H1 (cell line): ENCODE measurements around the gene BEAN1. TPM values are rescaled to one million over a fixed set of nuclear protein-coding genes. Genes with fewer than 3 reads are reported as not detected.

ENCODE experiments used
- CTCF ChIA-PET: fragments of 300-600 bp; sonication (Branson Sonifier 250); formaldehyde crosslinking; loops from one replicate; lab custom pipeline; 2021; ENCODE audit not compliant: partially characterized antibody; lab: Charles Lee
- POLR2A ChIA-PET: fragments of 300-600 bp; sonication (Branson Sonifier 250); formaldehyde crosslinking; loops from one replicate; lab custom pipeline; 2021; ENCODE audit warnings: inconsistent platforms; ENCODE audit not compliant: partially characterized antibody; lab: Charles Lee
- DNase-seq, 2 experiments: peaks; one replicate each; pipeline versions ENCODE4 v3.0.0 to v3.0.0-alpha.2; 2010 to 2022; ENCODE audit warnings: low spot score in 2 of 2, low read depth in 1 of 2, mixed read lengths in 1 of 2
- FAIRE-seq: peaks from 2 replicates; lab custom pipeline; 2011; peaks lifted over from hg19 to GRCh38; lab: Jason Lieb, UNC
- H2AFZ ChIP-seq: 2 replicates; pipeline ENCODE4 v1.8.1; 2012; ENCODE audit warnings: low read length, inconsistent platforms
- H2AK5ac ChIP-seq: 2 replicates; pipeline ENCODE4 v1.6.1; 2013; ENCODE audit warnings: low read depth, low read length
- H2BK120ac ChIP-seq: replicated peaks from 2 replicates; pipeline ENCODE3; 2013; ENCODE audit warnings: low read depth, low read length, inconsistent platforms
- H2BK12ac ChIP-seq: 2 replicates; pipeline ENCODE4 v1.6.1; 2013; ENCODE audit warnings: low read depth, low read length
- H2BK15ac ChIP-seq: 2 replicates; pipeline ENCODE4 v1.6.1; 2013; ENCODE audit warnings: low read length
- H2BK20ac ChIP-seq: 2 replicates; pipeline ENCODE4 v1.6.1; 2013; ENCODE audit warnings: low read length
- H2BK5ac ChIP-seq: 2 replicates; pipeline ENCODE4 v1.6.1; 2013; ENCODE audit warnings: low read depth, low read length
- H3K14ac ChIP-seq: 2 replicates; pipeline ENCODE4 v1.6.1; 2013; ENCODE audit warnings: inconsistent platforms; ENCODE audit not compliant: insufficient read length
- H3K18ac ChIP-seq: 2 replicates; pipeline ENCODE4 v1.6.1; 2013; ENCODE audit warnings: low read length; ENCODE audit errors: extremely low read depth
- H3K23ac ChIP-seq: 2 replicates; pipeline ENCODE4 v1.6.1; 2013; ENCODE audit warnings: inconsistent platforms; ENCODE audit not compliant: insufficient read length
- H3K23me2 ChIP-seq: 2 replicates; pipeline ENCODE4 v1.6.1; 2013; ENCODE audit warnings: low read depth, low read length
- H3K27ac ChIP-seq: 2 replicates; pipeline ENCODE4 v1.6.1; 2011; ENCODE audit warnings: low read depth, low read length, inconsistent platforms
- H3K27me3 ChIP-seq, 4 experiments: replicated peaks in 1 of 4; 1 replicate in 1 of 4; 2 replicates in 3 of 4; pipeline versions ENCODE4 v1.6.1 to v1.8.1; 2011 to 2013; ENCODE audit warnings: low read length in 3 of 4, mild to moderate bottlenecking in 3 of 4, inconsistent platforms in 2 of 4, mixed read lengths in 2 of 4, moderate library complexity in 1 of 4; ENCODE audit not compliant: control insufficient read depth in 3 of 4, insufficient read depth in 3 of 4; ENCODE audit errors: extremely low read depth in 1 of 4
- H3K36me3 ChIP-seq, 4 experiments: 2 replicates each; pipeline versions ENCODE4 v1.6.1 to v1.8.1; 2011 to 2013; ENCODE audit warnings: mild to moderate bottlenecking in 4 of 4, low read length in 3 of 4, moderate library complexity in 2 of 4, control low read depth in 1 of 4, inconsistent platforms in 1 of 4; ENCODE audit not compliant: insufficient read depth in 4 of 4, control insufficient read depth in 2 of 4
- H3K4ac ChIP-seq: replicated peaks from 2 replicates; pipeline ENCODE3; 2013; ENCODE audit warnings: low read length, low read depth, mixed read lengths, inconsistent platforms; ENCODE audit not compliant: insufficient read length
- H3K4me1 ChIP-seq, 4 experiments: replicated peaks in 1 of 4; 1 replicate in 1 of 4; 2 replicates in 3 of 4; pipeline versions ENCODE4 v1.6.1 to v1.8.1; 2011 to 2013; ENCODE audit warnings: low read length in 3 of 4, inconsistent platforms in 2 of 4, mixed read lengths in 1 of 4; ENCODE audit not compliant: insufficient read depth in 4 of 4, control insufficient read depth in 3 of 4
- H3K4me2 ChIP-seq, 2 experiments: 2 replicates each; pipeline versions ENCODE4 v1.6.1 to v1.8.1; 2011 to 2013; ENCODE audit warnings: low read depth in 2 of 2, low read length in 2 of 2, control low read depth in 1 of 2, inconsistent platforms in 1 of 2, mild to moderate bottlenecking in 1 of 2; ENCODE audit not compliant: insufficient read depth in 1 of 2
- H3K4me3 ChIP-seq, 4 experiments: fragments of 200-600, 300-600 bp in 1 of 4; sonication (generic), shearing (Covaris generic), sonication (Bioruptor Twin) in 1 of 4; 2 replicates each; pipeline versions ENCODE4 v1.5.1 to v1.8.1; 2011 to 2016; ENCODE audit warnings: low read length in 4 of 4, low read depth in 3 of 4, control low read depth in 2 of 4, inconsistent platforms in 2 of 4, mild to moderate bottlenecking in 2 of 4, mixed read lengths in 1 of 4, moderate library complexity in 1 of 4; ENCODE audit not compliant: insufficient read depth in 2 of 4; ENCODE audit errors: extremely low read depth in 1 of 4
- H3K56ac ChIP-seq: replicated peaks from 2 replicates; pipeline ENCODE3; 2013; ENCODE audit warnings: low read depth, mild to moderate bottlenecking, mixed read lengths, low read length, inconsistent platforms; ENCODE audit not compliant: insufficient read length
- H3K79me1 ChIP-seq: 2 replicates; pipeline ENCODE4 v1.6.1; 2013; ENCODE audit warnings: low read depth, low read length, control low read depth
- H3K79me2 ChIP-seq, 2 experiments: 2 replicates each; pipeline versions ENCODE4 v1.6.1 to v1.8.1; 2012 to 2013; ENCODE audit warnings: low read length in 2 of 2, mild to moderate bottlenecking in 2 of 2, inconsistent platforms in 1 of 2; ENCODE audit not compliant: insufficient read depth in 2 of 2, control insufficient read depth in 1 of 2
- H3K9ac ChIP-seq, 4 experiments: replicated peaks in 1 of 4; 1 replicate in 1 of 4; 2 replicates in 3 of 4; pipeline versions ENCODE4 v1.6.1 to v1.8.1; 2011 to 2013; ENCODE audit warnings: low read depth in 3 of 4, low read length in 3 of 4, control low read depth in 2 of 4, mild to moderate bottlenecking in 2 of 4, moderate library complexity in 2 of 4, inconsistent platforms in 1 of 4; ENCODE audit errors: extremely low read depth in 1 of 4
- H3K9me3 ChIP-seq, 2 experiments: 2 replicates each; pipeline versions ENCODE4 v1.6.1 to v1.8.1; 2012 to 2013; ENCODE audit warnings: mild to moderate bottlenecking in 2 of 2, moderate library complexity in 2 of 2, control low read depth in 1 of 2, inconsistent platforms in 1 of 2, low read depth in 1 of 2, low read length in 1 of 2, mixed read lengths in 1 of 2; ENCODE audit not compliant: insufficient read depth in 2 of 2
- H4K20me1 ChIP-seq, 2 experiments: replicated peaks in 1 of 2; 2 replicates each; pipeline versions ENCODE3 to v1.8.1; 2011 to 2013; ENCODE audit warnings: inconsistent platforms in 2 of 2, low read length in 2 of 2, mild to moderate bottlenecking in 1 of 2; ENCODE audit not compliant: insufficient read depth in 2 of 2, control insufficient read depth in 1 of 2
- H4K5ac ChIP-seq: 2 replicates; pipeline ENCODE4 v1.6.1; 2013; ENCODE audit warnings: low read length, low read depth, mixed read lengths, inconsistent platforms; ENCODE audit not compliant: insufficient read length
- H4K8ac ChIP-seq: 2 replicates; pipeline ENCODE4 v1.8.0; 2013; ENCODE audit warnings: mild to moderate bottlenecking, moderate library complexity, low read length, inconsistent platforms; ENCODE audit not compliant: insufficient read depth; ENCODE audit errors: extremely low read depth
- H4K91ac ChIP-seq: replicated peaks from 2 replicates; pipeline ENCODE3; 2013; ENCODE audit warnings: low read length, mixed read lengths, inconsistent platforms; ENCODE audit not compliant: insufficient read length
- BCL11A ChIP-seq, 2 experiments: IDR thresholded peaks; one replicate each; pipeline ENCODE4 v1.6.1; 2011; ENCODE audit warnings: low read depth in 2 of 2, low read length in 2 of 2, mild to moderate bottlenecking in 2 of 2
- BRCA1 ChIP-seq: IDR thresholded peaks from 2 replicates; pipeline ENCODE4 v1.6.1; 2012; ENCODE audit warnings: low read depth, low read length, improper control_type of control experiment
- CBX5 ChIP-seq: fragments of 300-800, 300-1000 bp; sonication (generic); IDR thresholded peaks from 2 replicates; pipeline ENCODE4 v1.7.1; 2016; ENCODE audit warnings: antibody characterized with exemption, low read length, low read depth
- CBX8 ChIP-seq: fragments of 300-800, 300-1000 bp; sonication (generic); IDR thresholded peaks from 2 replicates; pipeline ENCODE4 v1.7.1; 2016; ENCODE audit warnings: low read depth, low read length, borderline replicate concordance
- KDM1A ChIP-seq: fragments of 200-600, 300-600 bp; sonication (generic); IDR thresholded peaks from 2 replicates; pipeline ENCODE4 v1.7.1; 2016; ENCODE audit warnings: mild to moderate bottlenecking, low read length, borderline replicate concordance
- KDM4A ChIP-seq: IDR thresholded peaks from one replicate; pipeline ENCODE4 v1.7.1; 2012; ENCODE audit warnings: low read depth, mild to moderate bottlenecking, moderate library complexity, low read length, inconsistent platforms; ENCODE audit not compliant: severe bottlenecking
- RFX5 ChIP-seq: IDR thresholded peaks from 2 replicates; pipeline ENCODE4 v1.6.1; 2011; ENCODE audit warnings: low read depth, low read length, improper control_type of control experiment, borderline replicate concordance
- SP4 ChIP-seq: IDR thresholded peaks from 2 replicates; pipeline ENCODE4 v1.6.1; 2012; ENCODE audit warnings: low read length, inconsistent platforms
- TAF7 ChIP-seq: optimal IDR thresholded peaks from 2 replicates; pipeline ENCODE3; 2011; ENCODE audit warnings: low read depth, mild to moderate bottlenecking, inconsistent platforms, low read length, moderate library complexity, borderline replicate concordance
- WGBS, 2 experiments: shearing (Covaris generic) in 1 of 2; methylation state at CpG; one replicate each; pipeline versions ENCODE4 v1.1.6 to v1.1.7; 2013 to 2015; ENCODE audit warnings: low lambda C conversion rate in 2 of 2, mixed read lengths in 2 of 2, inconsistent platforms in 1 of 2, low coverage in 1 of 2, missing lambda C conversion rate in 1 of 2; ENCODE audit not compliant: insufficient replicate concordance in 2 of 2, insufficient coverage in 1 of 2, insufficient read length in 1 of 2; ENCODE audit errors: extremely low coverage in 1 of 2, missing lambda C conversion rate in 1 of 2; 5-methylcytosine and 5-hydroxymethylcytosine counted together
- polyA plus RNA-seq, 7 experiments: library from polyadenylated mRNA; depleted of rRNA in 3 of 7; stranded (reverse) in 5 of 7; unstranded in 2 of 7; fragments of >200 nt in 5 of 7; fragments of 200-250 nt in 2 of 7; gene quantifications; 1 replicate in 5 of 7; 2 replicates in 1 of 7; 4 replicates in 1 of 7; pipeline versions ENCODE4 v1.2.1 to v1.2.3, GENCODE V29; 2011 to 2013; ENCODE audit warnings: missing spikeins in 2 of 7, mixed read lengths in 2 of 7
- total RNA-seq: library from RNA; stranded (reverse); fragmentation: NEBNext Ultra II Directional; extraction: Animal tissue kit (Norgen Biotek cat#: 25700); gene quantifications from 2 replicates; pipeline ENCODE4 v1.2.1, GENCODE V29; 2021
- TF ChIP-seq, protein P1 (sequence below), 3 experiments: IDR thresholded peaks; 1 replicate in 2 of 3; 2 replicates in 1 of 3; pipeline versions ENCODE4 v1.5.1 to v1.6.1; 2011; ENCODE audit warnings: low read length in 3 of 3, mild to moderate bottlenecking in 3 of 3, inconsistent platforms in 2 of 3, low read depth in 1 of 3, moderate library complexity in 1 of 3; ENCODE audit not compliant: insufficient read depth in 1 of 3; ENCODE audit errors: control extremely low read depth in 1 of 3

The BEAN1 gene
- total and polyA plus RNA-seq, 2 of the 8 experiments (the other 6 are each of a cell fraction or from before 2014, with no cell fraction given) = 0.08 TPM; not detected in 1

DNA sequence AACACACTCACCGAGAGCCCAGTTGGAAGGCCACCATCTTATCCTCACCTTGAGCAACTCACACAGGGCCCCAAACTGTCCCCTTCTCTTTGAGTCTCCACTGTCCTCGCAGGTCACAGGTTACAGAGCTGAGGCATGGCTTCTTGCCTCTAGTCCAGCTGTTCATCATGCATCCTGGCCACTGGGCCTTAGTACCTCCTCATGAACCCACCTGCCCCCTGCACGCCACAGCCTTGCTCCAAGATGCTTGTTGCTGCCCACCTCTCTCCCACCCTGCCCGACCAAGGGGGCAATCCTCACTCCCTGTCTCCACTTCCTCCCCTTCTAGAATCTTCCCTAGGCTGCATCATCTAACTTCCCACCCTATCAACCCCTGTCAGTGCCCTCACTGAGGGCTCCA, 43.5 kb upstream of the BEAN1 start:
- Histone ChIP-seq H3K27me3 (no peaks in the 10 kb centered on the region), H2AK5ac (peak overlapping the region; percentile 60; the same call in 1 of the 2 replicates), H2AFZ (no peak overlapping the region), H2BK12ac (peak overlapping the region; percentile 90; the same call in 1 of the 2 replicates), H3K4me2 (no peak overlapping the region), H3K79me2 (no peaks in the 10 kb centered on the region), H2BK15ac (peak overlapping the region; percentile 81; the same call in 1 of the 2 replicates), H3K27ac (no peak overlapping the region), H2BK5ac (no peak overlapping the region), H4K8ac (no peak overlapping the region), H3K4me1 (peaks cover 0 to 3% (median 0%) of the 10 kb centered on the region in 4 experiments; a peak in 3 of 7 replicates), H3K79me1 (no peaks in the 10 kb centered on the region), H3K56ac (no peak overlapping the region), H3K36me3 (no peaks in the 10 kb centered on the region), H3K9ac (no peak overlapping the region), H2BK120ac (no peak overlapping the region), H3K9me3 (no peaks in the 10 kb centered on the region), H3K4me3 (no peak overlapping the region), H4K20me1 (peaks cover 0 to 3% of the 10 kb centered on the region in 2 experiments), H4K91ac (peak overlapping the region; percentile 25), H2BK20ac (no peak overlapping the region), H3K14ac (no peak overlapping the region), H3K23me2 (peaks cover 10% of the 10 kb centered on the region; the same call in 1 of the 2 replicates), H3K23ac (no peak overlapping the region), H3K4ac (no peak overlapping the region), H3K18ac (no peak overlapping the region), H4K5ac (no peak overlapping the region)
- TF ChIP-seq RFX5 = no peak
- no peak for TF ChIP-seq BCL11A (IDR thresholded peaks at IDR 0.05; ENCODE audit: low read depth in 2 of 2, low read length in 2 of 2)
- TF ChIP-seq, protein P1, sequence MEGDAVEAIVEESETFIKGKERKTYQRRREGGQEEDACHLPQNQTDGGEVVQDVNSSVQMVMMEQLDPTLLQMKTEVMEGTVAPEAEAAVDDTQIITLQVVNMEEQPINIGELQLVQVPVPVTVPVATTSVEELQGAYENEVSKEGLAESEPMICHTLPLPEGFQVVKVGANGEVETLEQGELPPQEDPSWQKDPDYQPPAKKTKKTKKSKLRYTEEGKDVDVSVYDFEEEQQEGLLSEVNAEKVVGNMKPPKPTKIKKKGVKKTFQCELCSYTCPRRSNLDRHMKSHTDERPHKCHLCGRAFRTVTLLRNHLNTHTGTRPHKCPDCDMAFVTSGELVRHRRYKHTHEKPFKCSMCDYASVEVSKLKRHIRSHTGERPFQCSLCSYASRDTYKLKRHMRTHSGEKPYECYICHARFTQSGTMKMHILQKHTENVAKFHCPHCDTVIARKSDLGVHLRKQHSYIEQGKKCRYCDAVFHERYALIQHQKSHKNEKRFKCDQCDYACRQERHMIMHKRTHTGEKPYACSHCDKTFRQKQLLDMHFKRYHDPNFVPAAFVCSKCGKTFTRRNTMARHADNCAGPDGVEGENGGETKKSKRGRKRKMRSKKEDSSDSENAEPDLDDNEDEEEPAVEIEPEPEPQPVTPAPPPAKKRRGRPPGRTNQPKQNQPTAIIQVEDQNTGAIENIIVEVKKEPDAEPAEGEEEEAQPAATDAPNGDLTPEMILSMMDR (IDR thresholded peaks at IDR 0.05; ENCODE audit: control extremely low read depth in 1 of 3, insufficient read depth in 1 of 3, low read depth in 1 of 3, low read length in 3 of 3) = no peak
- no peak for TF ChIP-seq BRCA1
- TF ChIP-seq CBX5 = no peak
- TF ChIP-seq KDM4A = no peak
- TF ChIP-seq CBX8 = no peak
- TF ChIP-seq TAF7 = no peak
- no peak for TF ChIP-seq SP4
- no peak for TF ChIP-seq KDM1A
- POLR2A ChIA-PET = no interaction called here
- 80% methylated on average over 4 of the region's 4 CpGs; no CpG with 5 or more reads in 1 of the 2 experiments for WGBS, 2 experiments
- FAIRE-seq = no peak
- no peak for DNase-seq
- CTCF ChIA-PET = no interaction called here
